HepG2 (cell line): ENCODE results near the gene TRIM3. TPM values are rescaled to one million over a fixed set of nuclear protein-coding genes. Genes with fewer than 3 reads are reported as not detected.
A peak's percentile ranks its signal among the peaks of the same experiment; 100 is the strongest.

Source experiments
- ATF7-NPFF ChIP-seq: sonication (generic); formaldehyde crosslinking; IDR thresholded peaks from 2 replicates; pipeline ENCODE4 v1.8.1; 2023; ENCODE audit warnings: mild to moderate bottlenecking, low read depth, missing genetic modification reagents, moderate library complexity
- CCAR2 ChIP-seq: fragments of 200-400 bp; formaldehyde crosslinking; optimal IDR thresholded peaks from 2 replicates; pipeline ENCODE3; 2018; ENCODE audit warnings: low read depth, mild to moderate bottlenecking, low read length, moderate library complexity
- EED ChIP-seq: sonication (generic); formaldehyde crosslinking; IDR thresholded peaks from 2 replicates; pipeline ENCODE4 v1.5.0; 2020; ENCODE audit warnings: mild to moderate bottlenecking, missing genetic modification reagents
- KAT7 ChIP-seq: IDR thresholded peaks from 2 replicates; pipeline ENCODE4 v1.6.1; 2018; ENCODE audit warnings: borderline replicate concordance, missing compliant biosample characterization
- NCOA2 ChIP-seq: sonication (generic); formaldehyde crosslinking; IDR thresholded peaks from 2 replicates; pipeline ENCODE4 v1.8.0; 2022; ENCODE audit warnings: inconsistent platforms
- RELA ChIP-seq: sonication (generic); formaldehyde crosslinking; IDR thresholded peaks from 2 replicates; pipeline ENCODE4 v1.4.0; 2020; ENCODE audit warnings: missing genetic modification reagents
- SMAD1 ChIP-seq: sonication (generic); formaldehyde crosslinking; IDR thresholded peaks from 2 replicates; pipeline ENCODE4 v1.4.0; 2020; ENCODE audit warnings: missing genetic modification reagents, low read depth, mild to moderate bottlenecking, borderline replicate concordance
- TP53 ChIP-seq: sonication (generic); formaldehyde crosslinking; conservative IDR thresholded peaks from 2 replicates; pipeline ENCODE4 v1.4.0; 2020; ENCODE audit warnings: missing genetic modification reagents
- ZNF136 ChIP-seq: sonication (generic); formaldehyde crosslinking; IDR thresholded peaks from 2 replicates; pipeline ENCODE4 v1.8.1; 2022; ENCODE audit warnings: low read depth, mild to moderate bottlenecking, moderate library complexity, missing genetic modification reagents
- ZNF468 ChIP-seq: sonication (generic); formaldehyde crosslinking; IDR thresholded peaks from 2 replicates; pipeline ENCODE4 v1.8.0; 2022; ENCODE audit warnings: mild to moderate bottlenecking, moderate library complexity, missing genetic modification reagents
- ZNF615 ChIP-seq: sonication (generic); formaldehyde crosslinking; IDR thresholded peaks from 2 replicates; pipeline ENCODE4 v1.5.0; 2020; ENCODE audit warnings: mild to moderate bottlenecking, missing genetic modification reagents, borderline replicate concordance
- ZNF660 ChIP-seq: sonication (generic); formaldehyde crosslinking; IDR thresholded peaks from 2 replicates; pipeline ENCODE4 v1.5.1; 2020; ENCODE audit warnings: mild to moderate bottlenecking, low read depth, missing genetic modification reagents, borderline replicate concordance
- polyA plus RNA-seq, 8 experiments: library from polyadenylated mRNA; depleted of rRNA in 3 of 8; stranded (reverse) in 7 of 8; unstranded in 1 of 8; fragments of >200 nt; fragmentation: Illumina TruSeq in 4 of 8; extraction: Trizol in 4 of 8; gene quantifications; 2 replicates each; pipeline versions ENCODE4 v1.2.1 to v1.2.3, GENCODE V29; 2011 to 2016; ENCODE audit warnings: low read depth in 4 of 8, missing spikeins in 1 of 8, mixed read lengths in 1 of 8; ENCODE audit not compliant: insufficient read depth in 1 of 8
- total RNA-seq, 5 experiments: library from RNA; depleted of rRNA; stranded (reverse); fragments of >200 nt; fragmentation: Illumina TruSeq; extraction: Trizol; gene quantifications; 2 replicates each; pipeline ENCODE4 v1.2.3, GENCODE V29; 2016; ENCODE audit warnings: low read depth in 1 of 5
- TF ChIP-seq, protein P1 (sequence below): sonication (generic); formaldehyde crosslinking; IDR thresholded peaks from 2 replicates; pipeline ENCODE4 v1.4.0; 2020; ENCODE audit warnings: missing genetic modification reagents, borderline replicate concordance
- TF ChIP-seq, protein P2 (sequence below): sonication (generic); formaldehyde crosslinking; conservative IDR thresholded peaks from 2 replicates; pipeline ENCODE4 v1.4.0; 2020; ENCODE audit warnings: mild to moderate bottlenecking, missing genetic modification reagents, moderate library complexity
- TF ChIP-seq, protein P3 (sequence below): IDR thresholded peaks from 2 replicates; pipeline ENCODE4 v1.6.1; 2016; ENCODE audit warnings: low read depth, borderline replicate concordance
- TF ChIP-seq, protein P4 (sequence below): sonication (generic); formaldehyde crosslinking; IDR thresholded peaks from 2 replicates; pipeline ENCODE4 v1.4.0; 2020; ENCODE audit warnings: missing genetic modification reagents; ENCODE audit errors: not compliant biosample characterization
- TF ChIP-seq, protein P5 (sequence below): sonication (generic); formaldehyde crosslinking; IDR thresholded peaks from 2 replicates; pipeline ENCODE4 v1.5.0; 2020; ENCODE audit warnings: mild to moderate bottlenecking, missing genetic modification reagents, borderline replicate concordance

TRIM3 gene
- total and polyA plus RNA-seq, 2 of the 13 experiments (the other 11 are each of a cell fraction or from before 2014, with no cell fraction given) = 3.6 to 6.3 TPM

DNA sequence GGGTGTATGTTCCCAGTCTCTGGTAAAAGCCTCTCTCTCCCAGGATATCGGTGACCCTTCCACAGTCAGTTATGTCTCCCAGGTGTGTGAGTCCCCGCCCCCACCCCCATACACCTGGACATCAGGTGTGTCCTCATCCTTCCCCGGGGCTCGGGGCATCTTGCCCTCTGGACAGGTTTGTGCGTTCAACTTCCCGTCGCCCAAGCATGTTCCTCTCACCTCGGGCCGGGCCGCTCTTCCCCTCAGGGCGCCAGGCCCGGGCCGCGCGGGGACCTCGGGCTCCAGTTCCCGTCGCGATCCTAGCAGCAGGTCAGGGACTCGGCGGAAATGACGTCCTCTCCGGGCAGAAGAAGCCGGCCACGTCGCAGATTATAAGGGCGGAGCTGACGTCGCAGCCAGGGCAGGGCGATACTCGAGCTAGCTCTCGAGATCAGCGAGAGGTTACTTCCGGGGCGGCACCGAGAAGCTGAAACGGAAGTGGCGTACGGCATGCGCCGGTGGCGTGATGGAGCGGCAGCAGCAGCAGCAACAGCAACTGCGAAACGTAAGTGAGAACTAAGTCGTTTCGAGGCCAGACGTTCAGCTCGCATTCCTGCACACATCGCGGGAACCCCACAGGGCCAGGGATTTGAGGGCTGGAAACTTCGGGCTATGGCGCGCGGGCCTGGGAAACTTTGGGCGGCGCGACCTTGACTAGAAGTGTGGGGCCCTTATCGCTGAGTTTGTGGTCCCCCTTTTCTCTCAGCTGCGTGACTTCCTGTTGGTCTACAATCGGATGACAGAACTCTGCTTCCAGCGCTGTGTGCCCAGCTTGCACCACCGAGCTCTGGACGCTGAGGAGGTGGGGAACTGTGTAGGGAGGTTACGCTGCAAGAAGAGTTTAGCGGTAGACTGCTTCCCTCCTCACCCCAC lies 7.5 kb upstream of the TRIM3 start, which contains the start of the genes ARFIP2 and TIMM10B (continued):
- TF ChIP-seq, protein P1, sequence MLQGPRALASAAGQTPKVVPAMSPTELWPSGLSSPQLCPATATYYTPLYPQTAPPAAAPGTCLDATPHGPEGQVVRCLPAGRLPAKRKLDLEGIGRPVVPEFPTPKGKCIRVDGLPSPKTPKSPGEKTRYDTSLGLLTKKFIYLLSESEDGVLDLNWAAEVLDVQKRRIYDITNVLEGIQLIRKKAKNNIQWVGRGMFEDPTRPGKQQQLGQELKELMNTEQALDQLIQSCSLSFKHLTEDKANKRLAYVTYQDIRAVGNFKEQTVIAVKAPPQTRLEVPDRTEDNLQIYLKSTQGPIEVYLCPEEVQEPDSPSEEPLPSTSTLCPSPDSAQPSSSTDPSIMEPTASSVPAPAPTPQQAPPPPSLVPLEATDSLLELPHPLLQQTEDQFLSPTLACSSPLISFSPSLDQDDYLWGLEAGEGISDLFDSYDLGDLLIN (CRISPR knock-in tag) = no peak
- TF ChIP-seq ZNF615 (CRISPR knock-in tag) = 0 out of 2 replicates have a peak, but pooled peaks have one; percentile 56
- no peak for TF ChIP-seq ZNF660 (CRISPR knock-in tag)
- peak; percentile 60; the same call in 1 of the 2 replicates for TF ChIP-seq ZNF468 (CRISPR knock-in tag)
- TF ChIP-seq, protein P2, sequence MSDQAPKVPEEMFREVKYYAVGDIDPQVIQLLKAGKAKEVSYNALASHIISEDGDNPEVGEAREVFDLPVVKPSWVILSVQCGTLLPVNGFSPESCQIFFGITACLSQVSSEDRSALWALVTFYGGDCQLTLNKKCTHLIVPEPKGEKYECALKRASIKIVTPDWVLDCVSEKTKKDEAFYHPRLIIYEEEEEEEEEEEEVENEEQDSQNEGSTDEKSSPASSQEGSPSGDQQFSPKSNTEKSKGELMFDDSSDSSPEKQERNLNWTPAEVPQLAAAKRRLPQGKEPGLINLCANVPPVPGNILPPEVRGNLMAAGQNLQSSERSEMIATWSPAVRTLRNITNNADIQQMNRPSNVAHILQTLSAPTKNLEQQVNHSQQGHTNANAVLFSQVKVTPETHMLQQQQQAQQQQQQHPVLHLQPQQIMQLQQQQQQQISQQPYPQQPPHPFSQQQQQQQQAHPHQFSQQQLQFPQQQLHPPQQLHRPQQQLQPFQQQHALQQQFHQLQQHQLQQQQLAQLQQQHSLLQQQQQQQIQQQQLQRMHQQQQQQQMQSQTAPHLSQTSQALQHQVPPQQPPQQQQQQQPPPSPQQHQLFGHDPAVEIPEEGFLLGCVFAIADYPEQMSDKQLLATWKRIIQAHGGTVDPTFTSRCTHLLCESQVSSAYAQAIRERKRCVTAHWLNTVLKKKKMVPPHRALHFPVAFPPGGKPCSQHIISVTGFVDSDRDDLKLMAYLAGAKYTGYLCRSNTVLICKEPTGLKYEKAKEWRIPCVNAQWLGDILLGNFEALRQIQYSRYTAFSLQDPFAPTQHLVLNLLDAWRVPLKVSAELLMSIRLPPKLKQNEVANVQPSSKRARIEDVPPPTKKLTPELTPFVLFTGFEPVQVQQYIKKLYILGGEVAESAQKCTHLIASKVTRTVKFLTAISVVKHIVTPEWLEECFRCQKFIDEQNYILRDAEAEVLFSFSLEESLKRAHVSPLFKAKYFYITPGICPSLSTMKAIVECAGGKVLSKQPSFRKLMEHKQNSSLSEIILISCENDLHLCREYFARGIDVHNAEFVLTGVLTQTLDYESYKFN (CRISPR knock-in tag) = peak; percentile 42
- no peak for TF ChIP-seq TP53 (CRISPR knock-in tag)
- TF ChIP-seq ATF7-NPFF (CRISPR knock-in tag) = no peak; the same call in 1 of the 2 replicates
- TF ChIP-seq, protein P3, sequence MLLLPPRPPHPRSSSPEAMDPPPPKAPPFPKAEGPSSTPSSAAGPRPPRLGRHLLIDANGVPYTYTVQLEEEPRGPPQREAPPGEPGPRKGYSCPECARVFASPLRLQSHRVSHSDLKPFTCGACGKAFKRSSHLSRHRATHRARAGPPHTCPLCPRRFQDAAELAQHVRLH (CRISPR knock-in tag) = peak; percentile 69; the same call in 1 of the 2 replicates
- no peak for TF ChIP-seq NCOA2 (CRISPR knock-in tag)
- TF ChIP-seq, protein P4, sequence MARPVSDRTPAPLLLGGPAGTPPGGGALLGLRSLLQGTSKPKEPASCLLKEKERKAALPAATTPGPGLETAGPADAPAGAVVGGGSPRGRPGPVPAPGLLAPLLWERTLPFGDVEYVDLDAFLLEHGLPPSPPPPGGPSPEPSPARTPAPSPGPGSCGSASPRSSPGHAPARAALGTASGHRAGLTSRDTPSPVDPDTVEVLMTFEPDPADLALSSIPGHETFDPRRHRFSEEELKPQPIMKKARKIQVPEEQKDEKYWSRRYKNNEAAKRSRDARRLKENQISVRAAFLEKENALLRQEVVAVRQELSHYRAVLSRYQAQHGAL (CRISPR knock-in tag) = no peak
- no peak for TF ChIP-seq KAT7
- TF ChIP-seq RELA (CRISPR knock-in tag) = no peak
- peak; percentile 70; the same call in 1 of the 2 replicates for TF ChIP-seq EED (CRISPR knock-in tag)
- TF ChIP-seq, protein P5, sequence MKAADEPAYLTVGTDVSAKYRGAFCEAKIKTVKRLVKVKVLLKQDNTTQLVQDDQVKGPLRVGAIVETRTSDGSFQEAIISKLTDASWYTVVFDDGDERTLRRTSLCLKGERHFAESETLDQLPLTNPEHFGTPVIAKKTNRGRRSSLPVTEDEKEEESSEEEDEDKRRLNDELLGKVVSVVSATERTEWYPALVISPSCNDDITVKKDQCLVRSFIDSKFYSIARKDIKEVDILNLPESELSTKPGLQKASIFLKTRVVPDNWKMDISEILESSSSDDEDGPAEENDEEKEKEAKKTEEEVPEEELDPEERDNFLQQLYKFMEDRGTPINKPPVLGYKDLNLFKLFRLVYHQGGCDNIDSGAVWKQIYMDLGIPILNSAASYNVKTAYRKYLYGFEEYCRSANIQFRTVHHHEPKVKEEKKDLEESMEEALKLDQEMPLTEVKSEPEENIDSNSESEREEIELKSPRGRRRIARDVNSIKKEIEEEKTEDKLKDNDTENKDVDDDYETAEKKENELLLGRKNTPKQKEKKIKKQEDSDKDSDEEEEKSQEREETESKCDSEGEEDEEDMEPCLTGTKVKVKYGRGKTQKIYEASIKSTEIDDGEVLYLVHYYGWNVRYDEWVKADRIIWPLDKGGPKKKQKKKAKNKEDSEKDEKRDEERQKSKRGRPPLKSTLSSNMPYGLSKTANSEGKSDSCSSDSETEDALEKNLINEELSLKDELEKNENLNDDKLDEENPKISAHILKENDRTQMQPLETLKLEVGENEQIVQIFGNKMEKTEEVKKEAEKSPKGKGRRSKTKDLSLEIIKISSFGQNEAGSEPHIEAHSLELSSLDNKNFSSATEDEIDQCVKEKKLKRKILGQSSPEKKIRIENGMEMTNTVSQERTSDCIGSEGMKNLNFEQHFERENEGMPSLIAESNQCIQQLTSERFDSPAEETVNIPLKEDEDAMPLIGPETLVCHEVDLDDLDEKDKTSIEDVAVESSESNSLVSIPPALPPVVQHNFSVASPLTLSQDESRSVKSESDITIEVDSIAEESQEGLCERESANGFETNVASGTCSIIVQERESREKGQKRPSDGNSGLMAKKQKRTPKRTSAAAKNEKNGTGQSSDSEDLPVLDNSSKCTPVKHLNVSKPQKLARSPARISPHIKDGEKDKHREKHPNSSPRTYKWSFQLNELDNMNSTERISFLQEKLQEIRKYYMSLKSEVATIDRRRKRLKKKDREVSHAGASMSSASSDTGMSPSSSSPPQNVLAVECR (CRISPR knock-in tag) = peak; percentile 95; the same call in 1 of the 2 replicates
- peak; percentile 85; the same call in 1 of the 2 replicates for TF ChIP-seq SMAD1 (CRISPR knock-in tag)
- TF ChIP-seq CCAR2 = no peak
- peak; percentile 51; the same call in 1 of the 2 replicates for TF ChIP-seq ZNF136 (CRISPR knock-in tag)
